GM12878 (cell line): ENCODE measurements around the gene TRIM62. TPM values are rescaled to one million over a fixed set of nuclear protein-coding genes. Genes with fewer than 3 reads are reported as not detected.

Source experiments
- ATAC-seq: fragments of 200-7000 bp; cut with Tn5 transposase; 3 replicates; pipeline ENCODE4 v1.9.1; 2020; ENCODE audit warnings: mild to moderate bottlenecking, moderate library complexity
- BruUV-seq: library from RNA; stranded (reverse); fragments of 400-500 nt; replicated peaks from 2 replicates; lab custom pipeline; 2021; lab: Mats Ljungman, UMichigan
- CTCF ChIA-PET: fragments of 300-600 bp; sonication (Branson Sonifier 250); formaldehyde crosslinking; extraction: SDS; loops from one replicate; lab custom pipeline; 2021; ENCODE audit warnings: inconsistent platforms; lab: Yijun Ruan, JAX
- POLR2A ChIA-PET: fragments of 350-600 bp; formaldehyde crosslinking; extraction: SDS; loops from one replicate; lab custom pipeline; 2021; ENCODE audit warnings: inconsistent platforms; lab: Charles Lee
- RAD21 ChIA-PET: fragments of 300-600 bp; sonication (Branson Sonifier 250); formaldehyde crosslinking; loops from one replicate; lab custom pipeline; 2023; ENCODE audit warnings: antibody characterized with exemption; ENCODE audit not compliant: unreplicated experiment; lab: Charles Lee
- SMC1A ChIA-PET: fragments of 300-600 bp; sonication (Branson Sonifier 250); formaldehyde crosslinking; loops from one replicate; lab custom pipeline; 2023; ENCODE audit not compliant: unreplicated experiment, uncharacterized antibody; lab: Charles Lee
- DNase-seq: peaks from one replicate; pipeline ENCODE4 v3.0.0-alpha.2; 2011; ENCODE audit warnings: low read depth, low spot score
- FAIRE-seq: peaks from 3 replicates; lab custom pipeline; 2011; peaks lifted over from hg19 to GRCh38; lab: Jason Lieb, UNC
- H2AFZ ChIP-seq: 2 replicates; pipeline ENCODE4 v1.6.0; 2011; ENCODE audit warnings: low read depth, low read length, control low read depth; ENCODE audit not compliant: control insufficient read depth
- H3K27ac ChIP-seq: 2 replicates; pipeline ENCODE4 v1.5.1; 2011; ENCODE audit warnings: control low read depth; ENCODE audit not compliant: control insufficient read depth, insufficient read depth
- H3K27me3 ChIP-seq, 2 experiments: replicated peaks in 1 of 2; 2 replicates each; pipeline versions ENCODE4 v1.6.0 to v1.6.1; 2011; ENCODE audit warnings: low read length in 1 of 2; ENCODE audit not compliant: control insufficient read depth in 2 of 2, insufficient read depth in 2 of 2
- H3K36me3 ChIP-seq, 2 experiments: 2 replicates each; pipeline ENCODE4 v1.5.1; 2011; ENCODE audit warnings: low read length in 1 of 2; ENCODE audit not compliant: control insufficient read depth in 2 of 2, insufficient read depth in 2 of 2
- H3K4me1 ChIP-seq: 2 replicates; pipeline ENCODE4 v1.6.1; 2011; ENCODE audit warnings: mild to moderate bottlenecking, low read length, moderate library complexity, mixed read lengths; ENCODE audit not compliant: control insufficient read depth, insufficient read depth
- H3K4me2 ChIP-seq: 2 replicates; pipeline ENCODE4 v1.6.0; 2011; ENCODE audit warnings: control low read depth; ENCODE audit not compliant: control insufficient read depth, insufficient read depth
- H3K4me3 ChIP-seq: fragments of 200-600 bp; sonication (generic); 2 replicates; pipeline ENCODE4 v1.5.1; 2016
- H3K79me2 ChIP-seq: 2 replicates; pipeline ENCODE4 v1.6.0; 2011; ENCODE audit warnings: low read length; ENCODE audit not compliant: control insufficient read depth, insufficient read depth
- H3K9ac ChIP-seq: 2 replicates; pipeline ENCODE4 v1.8.0; 2011; ENCODE audit warnings: low read length, control low read depth, mixed read lengths; ENCODE audit not compliant: control insufficient read depth, insufficient read depth
- H3K9me3 ChIP-seq: replicated peaks from 3 replicates; pipeline ENCODE4 v1.5.1; 2011; ENCODE audit warnings: mild to moderate bottlenecking, low read length; ENCODE audit not compliant: control insufficient read depth, insufficient read depth
- H4K20me1 ChIP-seq: 2 replicates; pipeline ENCODE4 v1.6.0; 2011; ENCODE audit not compliant: control insufficient read depth, insufficient read depth
- CBFB ChIP-seq: IDR thresholded peaks from 2 replicates; pipeline ENCODE4 v1.6.1; 2016; ENCODE audit warnings: antibody characterized with exemption, low read depth
- CREB1 ChIP-seq: IDR thresholded peaks from 2 replicates; pipeline ENCODE4 v1.6.1; 2012; ENCODE audit warnings: low read depth, mild to moderate bottlenecking, inconsistent platforms
- CUX1 ChIP-seq: IDR thresholded peaks from 2 replicates; pipeline ENCODE4 v1.6.1; 2012; ENCODE audit warnings: improper control_type of control experiment, low read depth, low read length; ENCODE audit not compliant: insufficient replicate concordance
- EGR1 ChIP-seq, 2 experiments: IDR thresholded peaks; 1 replicate in 1 of 2; 2 replicates in 1 of 2; pipeline ENCODE4 v1.6.1; 2011 to 2012; ENCODE audit warnings: low read depth in 2 of 2, low read length in 2 of 2, borderline replicate concordance in 1 of 2, mild to moderate bottlenecking in 1 of 2, moderate library complexity in 1 of 2
- NFIC ChIP-seq: IDR thresholded peaks from 2 replicates; pipeline ENCODE4 v1.6.1; 2012; ENCODE audit warnings: low read depth, mild to moderate bottlenecking, inconsistent platforms, low read length, moderate library complexity
- POLR2AphosphoS2 ChIP-seq: IDR thresholded peaks from 2 replicates; pipeline ENCODE4 v1.6.1; 2011; ENCODE audit warnings: low read depth, mild to moderate bottlenecking, low read length, improper control_type of control experiment, moderate library complexity
- RBBP5 ChIP-seq: fragments of 200-600 bp; sonication (generic); conservative IDR thresholded peaks from 2 replicates; pipeline ENCODE4 v1.6.1; 2016
- RELA ChIP-seq: fragments of 450-650 bp; IDR thresholded peaks from 2 replicates; pipeline ENCODE4 v1.8.0; 2014; ENCODE audit warnings: borderline replicate concordance; ENCODE audit not compliant: partially characterized antibody
- SP1 ChIP-seq: IDR thresholded peaks from one replicate; pipeline ENCODE4 v1.6.1; 2011; ENCODE audit warnings: low read depth, low read length
- ZBTB40 ChIP-seq: fragments of 450-650 bp; IDR thresholded peaks from 2 replicates; pipeline ENCODE4 v1.6.1; 2016; ENCODE audit warnings: mild to moderate bottlenecking, moderate library complexity, borderline replicate concordance
- ZNF274 ChIP-seq: IDR thresholded peaks from one replicate; pipeline ENCODE4 v1.8.0; 2011; ENCODE audit not compliant: insufficient read length, insufficient read depth
- WGBS: methylation state at CpG from one replicate; pipeline ENCODE4 v1.1.6; 2016; ENCODE audit warnings: low lambda C conversion rate; ENCODE audit not compliant: insufficient replicate concordance, insufficient coverage; ENCODE audit errors: missing lambda C conversion rate; 5-methylcytosine and 5-hydroxymethylcytosine counted together
- in situ Hi-C: fragments of 300-500 bp; cut with MboI; formaldehyde crosslinking; loops from 9 replicates; pipeline ENCODE4 v1.14.3; 2018; ENCODE audit warnings: mixed read lengths
- intact Hi-C: fragments of 100-400 bp; cut with micrococcal nuclease; formaldehyde crosslinking; loops from one replicate; pipeline ENCODE4 v1.14.2; 2022; ENCODE audit not compliant: unreplicated experiment
- polyA plus RNA-seq, 11 experiments: library from polyadenylated mRNA; depleted of rRNA in 4 of 11; unstranded in 6 of 11; stranded (reverse) in 5 of 11; fragments of >200 nt; fragmentation: Nextera tagmentation in 4 of 11; fragmentation: Illumina TruSeq in 1 of 11; extraction: Ambion mirVana in 4 of 11; extraction: Trizol in 1 of 11; gene quantifications; 1 replicate in 1 of 11; 2 replicates in 10 of 11; pipeline versions ENCODE4 v1.2.1 to v1.2.3, GENCODE V29; 2011 to 2016; ENCODE audit warnings: inconsistent platforms in 2 of 11, missing spikeins in 2 of 11, low read depth in 1 of 11
- total RNA-seq, 4 experiments: library from RNA; depleted of rRNA in 3 of 4; stranded (reverse); fragments of >200 nt in 3 of 4; fragmentation: Illumina TruSeq in 1 of 4; extraction: Trizol in 1 of 4; gene quantifications; 2 replicates each; pipeline versions ENCODE4 v1.2.1 to v1.2.3, GENCODE V29; 2013 to 2021
- TF ChIP-seq, protein P1 (sequence below): IDR thresholded peaks from 2 replicates; pipeline ENCODE4 v1.6.1; 2011; ENCODE audit warnings: mild to moderate bottlenecking, low read depth, low read length, moderate library complexity; ENCODE audit not compliant: insufficient replicate concordance
- TF ChIP-seq, protein P2 (sequence below): IDR thresholded peaks from 2 replicates; pipeline ENCODE4 v1.6.1; 2012; ENCODE audit warnings: low read length, inconsistent platforms

The TRIM62 gene
- total and polyA plus RNA-seq, 10 of the 15 experiments (the other 5 are each of a cell fraction or from before 2014, with no cell fraction given) = 0.52 to 4.2 (median 1.9) TPM

GRCh38 chr1:33158366-33158765, 23.5 kb downstream of the TRIM62 start:
- H4K20me1 ChIP-seq = no peaks in the 10 kb centered on the region
- no peak overlapping the region for H3K4me2 ChIP-seq
- FAIRE-seq (no peak), DNase-seq (no peak), ATAC-seq (no peak)
- H2AFZ ChIP-seq = no peak overlapping the region
- BruUV-seq = no TSS peak
- in situ Hi-C loops = no loop called here
- ChIA-PET RAD21 (no interaction called here), POLR2A (no interaction called here), CTCF (interaction anchor here (1.0 kb wide), 1 partner anchor 267 kb away, joined by 3 read pairs; no protein-coding TSS in a partner anchor), SMC1A (no interaction called here)
- no peaks in the 10 kb centered on the region for H3K27me3 ChIP-seq
- no peaks in the 10 kb centered on the region for H3K79me2 ChIP-seq
- no peaks in the 10 kb centered on the region for H3K9me3 ChIP-seq
- no peak overlapping the region for H3K27ac ChIP-seq
- no peak overlapping the region for H3K4me3 ChIP-seq
- 92% methylated on average over 3 of the region's 3 CpGs for WGBS
- intact Hi-C loops = no loop called here
- H3K36me3 ChIP-seq = no peaks in the 10 kb centered on the region; a peak in 1 of 4 replicates
- H3K4me1 ChIP-seq = no peaks in the 10 kb centered on the region
- no peak overlapping the region for H3K9ac ChIP-seq
- TF ChIP-seq, protein P1, sequence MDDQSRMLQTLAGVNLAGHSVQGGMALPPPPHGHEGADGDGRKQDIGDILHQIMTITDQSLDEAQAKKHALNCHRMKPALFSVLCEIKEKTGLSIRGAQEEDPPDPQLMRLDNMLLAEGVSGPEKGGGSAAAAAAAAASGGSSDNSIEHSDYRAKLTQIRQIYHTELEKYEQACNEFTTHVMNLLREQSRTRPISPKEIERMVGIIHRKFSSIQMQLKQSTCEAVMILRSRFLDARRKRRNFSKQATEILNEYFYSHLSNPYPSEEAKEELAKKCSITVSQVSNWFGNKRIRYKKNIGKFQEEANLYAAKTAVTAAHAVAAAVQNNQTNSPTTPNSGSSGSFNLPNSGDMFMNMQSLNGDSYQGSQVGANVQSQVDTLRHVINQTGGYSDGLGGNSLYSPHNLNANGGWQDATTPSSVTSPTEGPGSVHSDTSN = no peak
- TF ChIP-seq, protein P2, sequence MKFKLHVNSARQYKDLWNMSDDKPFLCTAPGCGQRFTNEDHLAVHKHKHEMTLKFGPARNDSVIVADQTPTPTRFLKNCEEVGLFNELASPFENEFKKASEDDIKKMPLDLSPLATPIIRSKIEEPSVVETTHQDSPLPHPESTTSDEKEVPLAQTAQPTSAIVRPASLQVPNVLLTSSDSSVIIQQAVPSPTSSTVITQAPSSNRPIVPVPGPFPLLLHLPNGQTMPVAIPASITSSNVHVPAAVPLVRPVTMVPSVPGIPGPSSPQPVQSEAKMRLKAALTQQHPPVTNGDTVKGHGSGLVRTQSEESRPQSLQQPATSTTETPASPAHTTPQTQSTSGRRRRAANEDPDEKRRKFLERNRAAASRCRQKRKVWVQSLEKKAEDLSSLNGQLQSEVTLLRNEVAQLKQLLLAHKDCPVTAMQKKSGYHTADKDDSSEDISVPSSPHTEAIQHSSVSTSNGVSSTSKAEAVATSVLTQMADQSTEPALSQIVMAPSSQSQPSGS = no peak
- no peak for TF ChIP-seq RBBP5
- no peak for TF ChIP-seq CBFB
- TF ChIP-seq EGR1 (IDR thresholded peaks at IDR 0.05; ENCODE audit: borderline replicate concordance in 1 of 2, low read depth in 2 of 2, low read length in 2 of 2) = no peak
- TF ChIP-seq POLR2AphosphoS2 = no peak
- TF ChIP-seq ZNF274 = no peak
- TF ChIP-seq ZBTB40 = no peak
- no peak for TF ChIP-seq NFIC
- TF ChIP-seq RELA = no peak
- no peak for TF ChIP-seq CREB1
- TF ChIP-seq CUX1 = no peak
- TF ChIP-seq SP1 = no peak
